ENCODE results near the gene LRRC57. TPM values are rescaled to one million over a fixed set of nuclear protein-coding genes. Genes with fewer than 3 reads are reported as not detected.

The LRRC57 gene
- total and polyA plus RNA-seq, 11 donors: 5.2 to 25.9 (median 17.3) TPM

- Histone ChIP-seq H3K9me3 (no peaks in the 10 kb centered on the region), H3K4me3 (no peak overlapping the region), H3K27ac (peak overlapping the region in 1 of 12 donors; percentile 38), H3K27me3 (no peaks in the 10 kb centered on the region), H3K36me3 (peaks cover 2 to 63% (median 33%) of the 10 kb centered on the region in 9 donors), H3K4me1 (peaks cover 0 to 43% (median 20%) of the 10 kb centered on the region in 12 donors)
- intact Hi-C loops (cut with DNase I): loop anchor here in 7 of 10 donors (5.0 to 10.0 kb wide), 3 partner anchors 48 to 110 kb away; partner anchors contain the start of gene SNAP23 (in 2 of the 7)
- WGBS, 4 donors: 84 to 88% (median 87%) methylated on average over 4 of the region's 4 CpGs
- no peak for TF ChIP-seq POLR2A (IDR thresholded peaks at IDR 0.05)
- TF ChIP-seq CTCF (IDR thresholded peaks at IDR 0.05): no peak
- no peak for ATAC-seq
- no peak for DNase-seq
Observed at GRCh38 chr15:42544853-42545629, 3.6 kb downstream of the LRRC57 start.

- H3K36me3 ChIP-seq: peaks cover 0 to 95% (median 82%) of the 10 kb centered on the region in 9 donors
Observed at GRCh38 chr15:42533246-42533645, 15.3 kb downstream of the LRRC57 start.

GRCh38 chr15:42528970-42529369, 19.6 kb downstream of the LRRC57 start:
- H3K27me3 ChIP-seq: no peaks in the 10 kb centered on the region
- H3K9me3 ChIP-seq: no peaks in the 10 kb centered on the region
- no peak overlapping the region for H3K27ac ChIP-seq
- H3K36me3 ChIP-seq: peaks cover 0 to 95% (median 86%) of the 10 kb centered on the region in 9 donors
- DNase-seq (no peak), ATAC-seq (no peak)
- no peaks in the 10 kb centered on the region for H3K4me1 ChIP-seq
- intact Hi-C loops (cut with DNase I): no loop called here
- H3K4me3 ChIP-seq: no peak overlapping the region
- WGBS, 4 donors: 94 to 98% (median 95%) methylated on average over 3 of the region's 3 CpGs
- TF ChIP-seq CTCF (IDR thresholded peaks at IDR 0.05) (no peak), POLR2A (IDR thresholded peaks at IDR 0.05) (no peak)

More at GRCh38 chr15:42533246-42533645, 15.3 kb downstream of the LRRC57 start:
- Histone ChIP-seq H3K4me1 (no peaks in the 10 kb centered on the region), H3K27ac (no peak overlapping the region), H3K27me3 (no peaks in the 10 kb centered on the region), H3K4me3 (no peak overlapping the region), H3K9me3 (no peaks in the 10 kb centered on the region)
- DNase-seq (no peak), ATAC-seq (no peak)
- WGBS, 4 donors: 89 to 95% (median 93%) methylated on average over 1 of the region's 1 CpG
- intact Hi-C loops (cut with DNase I): no loop called here
- TF ChIP-seq CTCF (IDR thresholded peaks at IDR 0.05): no peak
- TF ChIP-seq POLR2A (IDR thresholded peaks at IDR 0.05): no peak

GRCh38 chr15:42523331-42523730, 25.3 kb downstream of the LRRC57 start:
- ATAC-seq (no peak), DNase-seq (no peak)
- 76 to 96% (median 87%) methylated on average over 2 of the region's 2 CpGs for WGBS, 4 donors
- Histone ChIP-seq H3K27me3 (no peaks in the 10 kb centered on the region), H3K36me3 (peaks cover 0 to 94% (median 84%) of the 10 kb centered on the region in 9 donors), H3K9me3 (no peaks in the 10 kb centered on the region), H3K4me3 (no peak overlapping the region), H3K27ac (no peak overlapping the region), H3K4me1 (no peaks in the 10 kb centered on the region)
- intact Hi-C loops (cut with DNase I): no loop called here
- no peak for TF ChIP-seq POLR2A (IDR thresholded peaks at IDR 0.05)
- TF ChIP-seq CTCF (IDR thresholded peaks at IDR 0.05): no peak
